NCI-H1417 (cell line): ENCODE measurements around the gene PRKACA.

Experiments
- DNase-seq, 3 experiments: peaks; one replicate each; lab custom pipeline; 2025; lab: John Stamatoyannopoulos, UW

The PRKACA gene

GRCh38 chr19:14117668-14118164, at the start of gene PRKACA:
PRKACA (minus strand) TSS chr19:14117762; CDS start chr19:14117547, 215 bp downstream.
- peak; percentile 92 to 99 (median 99) for DNase-seq

DNA sequence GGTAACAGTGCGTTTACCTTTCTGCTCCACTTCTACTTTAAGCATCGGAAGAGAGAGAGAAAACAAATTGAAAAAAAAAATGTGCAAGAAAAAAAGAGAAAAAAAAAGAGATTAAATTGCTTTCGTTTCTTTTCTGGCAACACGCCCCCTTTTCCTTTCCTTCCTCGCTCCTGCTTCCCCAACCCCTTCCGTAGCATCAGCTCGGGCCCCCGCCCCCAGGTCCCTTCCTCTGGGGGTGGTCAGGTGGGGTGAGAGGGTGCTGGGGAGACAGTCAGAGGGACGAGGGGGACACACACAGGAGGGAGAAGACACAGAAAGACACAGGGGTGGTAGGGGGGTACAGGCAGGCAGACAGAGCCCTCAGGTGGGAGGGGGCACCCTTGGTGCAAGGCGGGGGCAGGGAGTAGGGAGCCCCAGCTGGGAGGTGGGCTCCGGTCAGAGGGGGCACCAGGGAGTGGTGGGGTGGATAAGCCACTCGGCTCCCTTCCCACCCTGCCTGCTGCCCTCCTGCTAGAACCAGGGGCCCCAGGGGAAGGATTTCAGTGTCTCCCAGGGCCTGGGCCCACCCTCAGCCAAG, 49.5 kb upstream of the PRKACA start:
- no peak for DNase-seq

GRCh38 chr19:14165990-14166830, 48.6 kb upstream of the PRKACA start:
- DNase-seq = no peak

GRCh38 chr19:14164724-14165493, 47.3 kb upstream of the PRKACA start:
- DNase-seq = no peak

DNA sequence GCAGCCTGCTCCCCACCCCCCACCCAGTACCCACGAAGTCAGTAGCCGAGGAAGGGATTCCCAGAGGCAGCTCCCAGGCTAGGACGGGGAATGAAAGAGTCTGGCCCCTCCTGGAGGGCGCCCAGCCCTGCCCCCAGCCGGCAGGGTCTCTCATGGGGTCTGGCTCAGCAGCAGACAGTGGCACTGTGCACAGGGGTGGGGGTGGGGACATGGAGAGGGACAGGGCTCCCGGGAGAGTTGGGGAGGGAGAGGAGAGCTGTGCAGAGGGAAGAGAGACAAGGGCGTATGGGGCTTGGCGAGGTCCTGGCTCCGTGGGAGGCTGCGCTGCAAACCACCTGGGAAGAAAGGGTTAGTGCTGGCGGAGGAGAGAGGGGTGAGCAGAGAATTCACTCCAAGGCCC, 46.5 kb upstream of the PRKACA start:
- no peak for DNase-seq

- no peak for DNase-seq
These were observed 45.3 kb upstream of the PRKACA start for GRCh38 chr19:14162871-14163297.

- DNase-seq = no peak
These were observed 43.7 kb upstream of the PRKACA start for GRCh38 chr19:14161305-14161704.

DNA sequence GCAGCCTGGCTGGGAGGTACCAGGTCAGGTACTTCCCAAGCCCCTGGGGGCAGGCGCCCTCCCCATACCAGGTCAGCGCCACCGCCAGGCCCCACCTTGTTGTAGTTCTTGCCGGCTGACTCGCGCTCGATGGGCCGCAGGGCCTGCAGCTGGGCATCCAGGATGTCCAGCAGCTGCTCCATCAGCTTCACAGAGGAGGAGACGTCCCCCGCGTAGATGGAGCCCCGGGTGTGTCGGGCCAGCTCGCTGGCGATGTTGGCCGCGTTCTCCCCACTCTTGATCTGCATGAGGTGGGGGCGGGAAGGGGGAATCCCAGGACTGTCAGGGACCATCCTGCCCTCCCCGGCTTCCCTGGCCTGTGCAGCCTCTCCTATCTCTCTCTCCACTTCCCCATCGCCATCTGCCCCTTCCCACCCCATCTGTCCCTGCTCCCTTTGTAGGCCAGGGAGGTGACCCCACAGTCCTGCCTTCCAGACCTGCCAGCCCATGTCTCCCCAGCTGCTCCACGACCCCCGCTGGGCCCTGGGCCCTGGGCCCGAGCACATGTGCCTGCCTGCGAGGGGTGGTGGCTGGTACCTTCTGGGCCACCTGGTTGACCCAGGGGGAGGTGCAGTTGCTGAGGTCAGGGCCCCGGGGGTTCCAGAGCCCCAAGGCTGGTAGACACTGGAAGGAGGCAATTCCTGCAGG, 42.6 kb upstream of the PRKACA start:
- no peak for DNase-seq

DNA sequence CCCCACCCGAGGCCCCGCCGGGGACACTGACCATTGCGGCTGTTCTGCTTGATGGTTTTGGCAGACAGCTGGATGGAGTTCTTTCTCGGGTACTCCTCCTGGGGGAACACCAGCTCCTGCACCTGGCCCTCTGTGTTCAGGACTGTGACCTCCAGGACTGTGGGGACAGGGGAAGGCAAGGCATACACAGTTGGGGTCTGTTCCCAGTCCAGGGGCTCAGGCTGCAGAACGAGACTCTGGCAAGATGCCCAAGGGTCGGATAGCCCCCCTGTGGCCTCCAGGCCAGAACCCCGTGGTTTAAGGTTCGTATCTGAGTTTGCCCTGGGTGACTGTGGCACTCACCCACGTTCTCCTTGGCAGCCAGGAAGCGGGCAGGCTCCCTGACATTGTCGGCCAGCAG, 41.5 kb upstream of the PRKACA start:
- no peak for DNase-seq

DNA sequence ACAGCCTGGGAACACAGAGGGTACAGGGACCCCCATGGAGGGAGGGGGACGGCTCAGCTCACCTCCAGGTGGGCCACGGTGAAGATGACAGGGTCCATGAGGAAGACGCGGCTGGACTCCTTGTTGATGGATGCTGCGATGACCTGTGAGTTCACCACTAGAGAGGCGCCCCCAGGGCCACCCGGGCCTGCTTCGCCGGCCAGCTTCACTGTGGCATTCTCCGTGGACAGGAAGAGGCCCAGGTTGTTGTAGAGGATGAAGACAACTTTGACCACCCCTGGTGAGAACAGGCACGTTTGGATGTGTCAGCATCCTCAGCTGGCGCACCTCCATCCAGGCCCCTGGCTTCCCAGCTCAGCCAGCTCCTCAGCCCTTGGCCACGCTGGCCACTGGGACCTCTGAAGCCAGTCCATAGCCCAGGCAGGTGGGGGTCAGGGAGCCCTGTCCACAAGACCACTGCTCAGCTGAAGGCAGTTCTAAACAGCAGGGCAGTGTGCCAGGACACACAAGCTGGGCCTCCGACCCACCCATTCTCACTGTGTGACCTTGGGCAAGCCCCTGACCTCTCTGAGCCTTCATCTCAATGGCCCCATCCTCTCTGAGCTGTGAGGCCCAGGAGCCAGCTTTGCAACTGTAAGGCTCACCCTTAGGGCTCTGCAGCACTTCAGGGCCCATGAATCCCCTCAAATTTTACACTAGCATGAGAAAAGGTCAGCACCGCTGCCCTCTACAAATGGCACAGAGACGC, 40.9 kb upstream of the PRKACA start:
- no peak for DNase-seq

GRCh38 chr19:14156971-14157717, 39.6 kb upstream of the PRKACA start:
- no peak for DNase-seq

DNA sequence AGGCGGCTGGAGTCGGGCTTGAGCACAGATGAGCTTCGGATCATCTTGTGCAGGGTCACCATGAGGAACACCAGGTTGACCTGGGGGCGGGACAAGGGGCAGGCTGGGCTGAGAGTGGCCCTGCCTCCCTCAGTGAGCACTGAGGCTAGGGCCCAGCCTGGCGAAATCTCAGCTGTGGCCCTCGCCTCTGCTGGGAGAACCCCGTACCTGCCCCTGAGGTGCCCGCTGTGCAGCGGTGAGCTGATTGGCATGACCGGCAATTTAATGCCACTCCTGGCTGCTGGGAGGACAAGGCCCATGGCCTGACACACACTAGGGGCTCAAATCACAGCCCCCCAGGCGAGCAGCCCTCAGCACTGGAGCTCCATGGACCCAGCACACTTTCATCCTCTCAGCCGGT, 38.6 kb upstream of the PRKACA start:
- no peak for DNase-seq

DNA sequence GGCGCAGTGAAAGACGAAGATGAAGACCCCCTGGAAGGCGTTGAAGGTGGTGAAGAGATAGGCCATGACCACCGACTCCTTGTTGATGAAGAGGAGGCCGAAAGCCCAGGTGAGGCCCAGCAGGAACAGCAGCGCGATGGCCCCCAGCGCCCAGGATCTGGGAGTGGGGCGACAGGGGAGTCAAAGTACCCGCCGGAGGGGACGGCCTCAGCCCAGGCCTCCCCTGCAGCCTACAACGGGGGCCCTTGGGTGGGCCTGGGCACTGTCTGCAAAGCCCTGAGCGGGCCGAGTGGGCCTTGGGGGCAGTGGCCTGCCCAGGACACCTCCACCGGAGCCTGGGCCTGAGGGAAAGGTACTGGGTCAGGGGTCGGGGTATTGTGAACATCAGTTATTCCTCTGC, 37.8 kb upstream of the PRKACA start:
- DNase-seq = no peak

DNA sequence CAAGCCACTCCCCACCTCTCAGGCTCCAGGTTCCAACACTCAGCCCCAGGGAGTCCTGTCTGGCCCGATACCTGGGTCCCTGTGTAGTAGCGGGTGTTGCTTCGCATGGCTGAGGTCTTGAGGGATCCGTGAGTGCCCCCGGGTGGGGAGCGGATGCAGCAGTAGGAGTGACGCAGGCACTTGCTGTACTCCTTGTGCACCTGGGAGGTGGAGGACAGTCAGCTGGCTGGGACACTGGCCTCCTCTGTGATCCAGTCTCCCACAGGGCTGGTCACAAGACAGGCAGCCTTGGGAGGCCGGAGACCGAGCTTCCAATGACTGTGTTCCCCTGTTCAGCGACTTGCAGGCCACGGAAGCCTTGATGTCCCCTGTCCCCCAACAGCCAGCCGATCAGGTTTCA, 35.2 kb upstream of the PRKACA start:
- DNase-seq = no peak

GRCh38 chr19:14150770-14151661, 33.5 kb upstream of the PRKACA start:
- DNase-seq = no peak

DNA sequence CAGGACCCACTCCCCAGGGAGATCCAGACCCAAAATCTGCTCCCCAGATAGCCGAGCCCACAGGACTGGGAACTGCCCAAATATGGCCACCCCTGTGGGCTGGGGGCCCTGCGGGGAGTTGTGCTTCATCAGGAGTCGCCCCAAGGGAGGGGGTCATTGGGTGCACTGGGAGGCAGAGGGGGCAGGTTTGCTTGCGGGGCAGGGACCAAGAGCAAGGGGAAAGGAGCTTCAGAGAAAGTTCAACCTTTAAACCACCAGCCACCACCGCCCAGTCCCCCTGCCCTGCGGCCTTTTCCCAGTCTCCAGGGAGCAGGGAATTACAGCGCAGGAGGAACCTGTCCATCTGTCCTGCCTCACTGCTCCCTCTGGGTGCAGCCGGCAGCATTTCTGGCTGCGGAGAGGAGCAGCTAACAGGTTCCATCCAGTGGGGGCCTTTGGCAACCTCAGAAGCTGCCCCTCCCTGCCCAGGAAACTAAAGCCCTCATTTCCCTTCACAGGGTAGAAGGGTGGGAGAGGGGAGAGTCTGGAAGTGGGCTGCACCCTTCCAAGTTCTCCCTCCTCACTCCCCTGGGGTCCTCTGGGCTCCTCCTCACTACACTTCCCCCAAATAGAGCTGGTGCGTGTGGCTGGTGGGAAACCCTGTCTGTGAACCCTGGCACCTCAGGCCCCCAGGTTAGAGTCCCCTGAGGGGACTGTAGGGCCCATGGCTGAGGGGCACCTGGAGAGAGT, 32.6 kb upstream of the PRKACA start:
- no peak for DNase-seq

GRCh38 chr19:14149509-14149994, 32.0 kb upstream of the PRKACA start:
- no peak for DNase-seq

DNA sequence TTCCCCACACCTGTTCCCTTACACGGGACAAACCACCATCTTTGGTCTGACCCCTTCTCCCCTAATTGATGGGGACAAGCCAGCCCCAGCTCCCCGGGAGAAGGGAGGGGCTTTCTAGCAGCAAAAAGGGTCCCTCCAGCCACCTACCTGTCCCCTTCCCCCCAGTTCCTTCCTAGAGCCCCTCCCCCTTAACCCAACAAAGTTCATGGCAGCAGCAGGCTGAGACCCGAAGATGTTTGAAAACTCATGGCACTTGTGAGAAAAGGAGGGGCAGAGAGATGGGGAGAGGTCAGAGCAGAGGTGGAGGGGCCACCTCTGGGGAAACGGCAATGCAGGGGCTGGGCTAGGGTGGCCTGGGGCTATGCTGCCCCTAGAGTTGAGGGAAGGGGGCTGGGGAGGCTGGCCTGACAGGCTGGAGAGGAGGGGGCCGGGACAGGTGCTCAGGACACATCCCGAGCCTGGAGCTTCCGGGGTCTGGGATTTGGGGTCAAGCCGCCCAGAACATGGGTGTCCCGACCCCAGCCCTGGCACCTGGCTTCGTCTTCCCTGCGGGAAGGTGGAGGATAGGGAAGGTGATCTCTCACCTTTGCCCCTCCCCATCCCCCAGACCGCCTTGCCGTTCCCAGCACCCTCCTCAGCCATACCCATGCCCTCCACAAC, 31.3 kb upstream of the PRKACA start:
- DNase-seq = no peak
